HG03354 (cell line): ENCODE measurements around the gene KLHL41.
"Not testable (repeated sequence)": the region's sequence is repeated elsewhere in the genome, so short reads cannot be mapped to it uniquely, and the experiment has no call there.

Source experiments
- ATAC-seq: cut with Tn5 transposase; IDR thresholded peaks from one replicate; pipeline ENCODE4 v1.9.1; 2021; ENCODE audit warnings: mild to moderate bottlenecking; ENCODE audit not compliant: unreplicated experiment, poor library complexity, severe bottlenecking

The KLHL41 gene

GRCh38 chr2:169565686-169566085 is 56.2 kb downstream of the KLHL41 start:
- no peak for ATAC-seq

- no peak for ATAC-seq
Measured at GRCh38 chr2:169569948-169570347, 60.4 kb downstream of the KLHL41 start.

- ATAC-seq: not testable (repeated sequence)
Measured at GRCh38 chr2:169570752-169571151, 61.2 kb downstream of the KLHL41 start.

- no peak for ATAC-seq
Measured at GRCh38 chr2:169571571-169571970, 62.1 kb downstream of the KLHL41 start.

GRCh38 chr2:169572189-169572588 is 62.7 kb downstream of the KLHL41 start:
- no peak for ATAC-seq

GRCh38 chr2:169572821-169573159 is 63.3 kb downstream of the KLHL41 start:
- no peak for ATAC-seq

- peak; percentile 99 for ATAC-seq
Measured at GRCh38 chr2:169573160-169573973, 63.9 kb downstream of the KLHL41 start, which contains the start of gene FASTKD1. Gene FASTKD1, minus strand, starts transcription at chr2:169573865. Its CDS starts 1,836 bp downstream, at chr2:169572029.

- no peak for ATAC-seq
Measured at GRCh38 chr2:169573974-169574299, 64.4 kb downstream of the KLHL41 start.

GRCh38 chr2:169574539-169574938 is 65.0 kb downstream of the KLHL41 start:
- not testable (repeated sequence) for ATAC-seq

GRCh38 chr2:169575264-169575663 is 65.8 kb downstream of the KLHL41 start:
- not testable (repeated sequence) for ATAC-seq
